ENCODE results near the gene GPAT2.
"Not testable (repeated sequence)": the region's sequence is repeated elsewhere in the genome, so short reads cannot be mapped to it uniquely, and the experiment has no call there.

GPAT2 gene

GRCh38 chr2:95991351-95992094 lies 43.2 kb downstream of the GPAT2 start, which contains the start of gene ANKRD36C:
ANKRD36C (minus strand) TSS chr2:95991824; CDS start chr2:95991708, 116 bp downstream.
- H3K36me3 ChIP-seq (ENCODE audit: control insufficient read depth, insufficient read depth, low read length, severe bottlenecking); H3K27me3 ChIP-seq (replicated peaks; ENCODE audit: control insufficient read depth, insufficient read depth, low read length); H3K4me1 ChIP-seq (ENCODE audit: control insufficient read depth, insufficient read depth, low read length); H3K9me3 ChIP-seq (ENCODE audit: control insufficient read depth, low read length): not testable (repeated sequence)
- peak; percentile 36 for DNase-seq (ENCODE audit: low read depth)
- Histone ChIP-seq H3K4me3 (ENCODE audit: low read length) (peak within 1 kb of the TSS; percentile 90), H3K9ac (ENCODE audit: low read length) (peak within 1 kb of the TSS; percentile 89)

GRCh38 chr2:95990884-95991283 lies 43.8 kb downstream of the GPAT2 start:
- H3K36me3 ChIP-seq (ENCODE audit: control insufficient read depth, insufficient read depth, low read length, severe bottlenecking); H3K4me3 ChIP-seq (ENCODE audit: low read length); H3K9ac ChIP-seq (ENCODE audit: low read length); H3K9me3 ChIP-seq (ENCODE audit: control insufficient read depth, low read length); DNase-seq (ENCODE audit: low read depth); H3K27me3 ChIP-seq (replicated peaks; ENCODE audit: control insufficient read depth, insufficient read depth, low read length); H3K4me1 ChIP-seq (ENCODE audit: control insufficient read depth, insufficient read depth, low read length): not testable (repeated sequence)
